Panc1 (cell line): Measurements from ENCODE around the gene ZFP1. TPM values are rescaled to one million over a fixed set of nuclear protein-coding genes. Genes with fewer than 3 reads are reported as not detected.

Experiments
- ATAC-seq: fragments of 200-7000 bp; cut with Tn5 transposase; 2 replicates; pipeline ENCODE4 v1.9.1; 2020; ENCODE audit warnings: mild to moderate bottlenecking, moderate library complexity
- BruUV-seq: library from RNA; stranded (reverse); fragments of 400-500 nt; replicated peaks from 2 replicates; lab custom pipeline; 2021; lab: Mats Ljungman, UMichigan
- CTCF ChIA-PET: fragments of 300-600 bp; sonication (Branson Sonifier 250); formaldehyde crosslinking; loops from one replicate; lab custom pipeline; 2022; ENCODE audit warnings: antibody characterized with exemption; lab: Charles Lee
- POLR2A ChIA-PET: fragments of 300-600 bp; sonication (Branson Sonifier 250); formaldehyde crosslinking; loops from one replicate; lab custom pipeline; 2022; ENCODE audit warnings: antibody characterized with exemption; lab: Charles Lee
- DNase-seq: peaks from one replicate; pipeline ENCODE4 v3.0.0-alpha.2; 2010; ENCODE audit warnings: low read depth, low spot score
- H3K27ac ChIP-seq: 2 replicates; pipeline ENCODE4 v1.5.1; 2011; ENCODE audit warnings: mild to moderate bottlenecking, low read length, inconsistent platforms
- H3K27me3 ChIP-seq: fragments of 200-500 bp; sonication (Bioruptor generic); 2 replicates; pipeline ENCODE4 v1.6.0; 2014; ENCODE audit warnings: low read length, inconsistent platforms; ENCODE audit not compliant: control insufficient read depth, insufficient read depth
- H3K36me3 ChIP-seq: fragments of 200-500 bp; sonication (Bioruptor generic); 2 replicates; pipeline ENCODE4 v1.5.1; 2014; ENCODE audit warnings: inconsistent platforms, mild to moderate bottlenecking, low read length, moderate library complexity; ENCODE audit not compliant: control insufficient read depth, insufficient read depth
- H3K4me1 ChIP-seq: 2 replicates; pipeline ENCODE4 v1.5.1; 2011; ENCODE audit warnings: inconsistent platforms, mild to moderate bottlenecking, low read length, moderate library complexity; ENCODE audit not compliant: control insufficient read depth, insufficient read depth
- H3K4me3 ChIP-seq, 2 experiments: 2 replicates each; pipeline ENCODE4 v1.5.1; 2011 to 2012; ENCODE audit warnings: low read depth in 2 of 2, low read length in 2 of 2, mild to moderate bottlenecking in 2 of 2, inconsistent platforms in 1 of 2, moderate library complexity in 1 of 2
- H3K9me3 ChIP-seq: fragments of 200-500 bp; sonication (Bioruptor generic); 2 replicates; pipeline ENCODE4 v1.5.1; 2014; ENCODE audit warnings: low read depth, mild to moderate bottlenecking, inconsistent platforms, low read length, moderate library complexity; ENCODE audit not compliant: control insufficient read depth, insufficient read depth
- POLR2AphosphoS5 ChIP-seq: IDR thresholded peaks from 2 replicates; pipeline ENCODE4 v1.6.1; 2012; ENCODE audit warnings: mild to moderate bottlenecking, low read depth, low read length, moderate library complexity
- SIN3A ChIP-seq: IDR thresholded peaks from 2 replicates; pipeline ENCODE4 v1.6.1; 2012; ENCODE audit warnings: low read depth, mild to moderate bottlenecking, low read length, moderate library complexity, borderline replicate concordance; ENCODE audit not compliant: insufficient read depth
- TCF7L2 ChIP-seq: IDR thresholded peaks from 2 replicates; pipeline ENCODE4 v1.6.1; 2011; ENCODE audit warnings: mild to moderate bottlenecking, low read depth, low read length, inconsistent platforms
- in situ Hi-C: cut with HindIII; loops from 2 replicates; pipeline ENCODE4 v1.10.0; 2016; ENCODE audit warnings: low sequenced_read_pairs, low pct_unique_long_range_greater_than_20kb
- intact Hi-C: fragments of 100-400 bp; cut with micrococcal nuclease; formaldehyde crosslinking; loops from one replicate; pipeline ENCODE4 v1.10.0; 2022; ENCODE audit not compliant: unreplicated experiment
- total RNA-seq: library from RNA; stranded (reverse); gene quantifications from one replicate; pipeline ENCODE4 v1.2.1, GENCODE V29; 2021; ENCODE audit not compliant: unreplicated experiment
- TF ChIP-seq, protein P1 (sequence below), 2 experiments: IDR thresholded peaks; 2 replicates each; pipeline ENCODE4 v1.6.1; 2011 to 2012; ENCODE audit warnings: low read depth in 2 of 2, control low read depth in 1 of 2, low read length in 1 of 2, mild to moderate bottlenecking in 1 of 2, moderate library complexity in 1 of 2; ENCODE audit not compliant: insufficient read depth in 1 of 2
- TF ChIP-seq, protein P2 (sequence below): fragments of 450-650 bp; IDR thresholded peaks from 2 replicates; pipeline ENCODE4 v1.5.1; 2017; ENCODE audit warnings: mild to moderate bottlenecking

Gene ZFP1
- total RNA-seq, 1 experiment from 2014 or later = 10.0 TPM

DNA sequence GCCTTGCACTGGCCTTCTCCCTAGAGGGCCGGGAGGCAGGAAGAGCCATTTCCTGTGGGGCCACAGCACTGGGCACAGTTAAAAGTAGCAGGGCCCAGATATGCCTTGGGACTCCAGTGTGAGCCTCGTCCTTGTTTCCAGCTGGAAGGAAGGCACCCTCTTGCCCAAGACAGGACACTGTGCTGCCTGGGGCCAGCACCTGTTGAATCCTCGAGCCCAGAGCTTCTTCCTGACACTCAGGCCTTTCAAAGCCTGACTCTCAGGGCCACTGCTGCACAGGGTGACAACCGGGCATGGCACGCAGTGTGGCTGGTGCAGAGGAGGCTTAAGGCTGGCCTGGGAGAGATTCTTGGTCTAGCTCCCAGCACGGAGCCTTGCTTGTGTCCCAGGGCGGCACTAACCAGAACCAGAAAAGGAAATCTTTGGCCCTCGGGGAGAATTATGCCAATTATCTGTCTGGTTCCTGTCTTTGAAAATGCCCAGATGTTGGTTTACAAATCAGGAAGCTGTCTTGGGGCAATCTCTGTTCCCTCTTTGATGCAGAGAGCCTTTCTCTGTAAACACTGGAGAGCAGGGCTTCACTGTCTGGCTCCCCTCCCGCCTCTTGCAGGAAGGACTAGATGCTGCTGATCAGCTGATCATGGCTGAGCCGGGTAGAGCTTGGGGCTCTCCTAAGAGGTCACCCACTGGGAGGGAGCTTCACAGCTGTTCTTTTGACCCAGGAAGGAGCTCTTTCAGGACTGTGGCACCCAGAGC, 42.8 kb upstream of the ZFP1 start:
- ATAC-seq (no peak), DNase-seq (no peak)
- BruUV-seq = no TSS peak
- in situ Hi-C loops (no loop called here), intact Hi-C loops (no loop called here)
- Histone ChIP-seq H3K36me3 (no peaks in the 10 kb centered on the region), H3K27ac (no peak overlapping the region; the same call in 1 of the 2 replicates), H3K4me3 (no peak overlapping the region), H3K27me3 (no peaks in the 10 kb centered on the region), H3K9me3 (no peaks in the 10 kb centered on the region), H3K4me1 (peaks cover 36% of the 10 kb centered on the region)
- no peak for TF ChIP-seq TCF7L2
- CTCF ChIA-PET = no interaction called here
- POLR2A ChIA-PET = interaction anchor here (0.5 kb wide), 1 partner anchor 119 kb away, joined by 3 read pairs; no protein-coding TSS in a partner anchor

DNA sequence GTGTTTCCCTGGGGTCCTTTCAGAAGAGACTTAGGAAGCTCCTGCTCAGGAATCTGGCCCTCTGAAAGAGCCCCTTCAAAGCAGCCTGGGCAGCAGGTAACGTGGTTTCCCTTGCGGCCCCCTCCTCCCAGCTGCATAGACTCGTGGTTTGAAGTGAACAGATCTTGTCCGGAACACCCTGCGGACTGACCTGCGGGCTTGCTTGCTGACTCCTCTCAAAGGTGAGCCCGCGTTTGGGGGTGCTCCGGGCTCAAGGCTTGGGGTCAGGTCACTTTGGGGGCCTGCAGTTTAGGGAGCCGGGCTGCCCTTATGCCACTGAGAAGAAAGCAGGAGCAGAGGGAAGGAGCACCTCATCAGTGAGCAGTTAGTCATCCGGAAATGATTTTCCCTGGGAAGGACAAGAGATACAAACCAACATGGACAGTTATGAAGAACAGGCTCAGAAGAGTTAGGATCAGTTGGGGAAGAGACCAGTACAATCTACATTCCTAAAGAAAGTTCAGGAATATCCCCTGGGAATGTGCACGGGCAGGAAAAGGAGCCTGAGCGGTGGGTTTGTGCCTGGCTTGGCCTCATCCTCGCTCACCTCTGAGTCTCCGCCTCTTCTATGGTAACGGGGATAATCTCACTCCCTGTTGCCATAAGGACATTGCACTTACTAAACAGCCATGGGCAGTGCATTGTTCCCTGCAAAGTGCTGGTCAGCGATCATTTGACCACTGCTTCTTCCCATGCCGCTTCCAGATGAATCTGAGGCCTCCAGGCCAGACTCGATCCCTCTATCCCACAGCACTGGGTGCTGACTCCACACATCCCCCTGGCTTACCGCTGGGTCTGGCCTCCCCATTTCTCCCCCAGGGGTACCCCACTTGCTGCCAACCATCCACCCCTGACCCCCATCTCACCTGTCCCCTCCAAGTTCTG, 41.7 kb upstream of the ZFP1 start:
- TF ChIP-seq TCF7L2 (no peak), SIN3A (no peak), POLR2AphosphoS5 (no peak)
- TF ChIP-seq, protein P1, sequence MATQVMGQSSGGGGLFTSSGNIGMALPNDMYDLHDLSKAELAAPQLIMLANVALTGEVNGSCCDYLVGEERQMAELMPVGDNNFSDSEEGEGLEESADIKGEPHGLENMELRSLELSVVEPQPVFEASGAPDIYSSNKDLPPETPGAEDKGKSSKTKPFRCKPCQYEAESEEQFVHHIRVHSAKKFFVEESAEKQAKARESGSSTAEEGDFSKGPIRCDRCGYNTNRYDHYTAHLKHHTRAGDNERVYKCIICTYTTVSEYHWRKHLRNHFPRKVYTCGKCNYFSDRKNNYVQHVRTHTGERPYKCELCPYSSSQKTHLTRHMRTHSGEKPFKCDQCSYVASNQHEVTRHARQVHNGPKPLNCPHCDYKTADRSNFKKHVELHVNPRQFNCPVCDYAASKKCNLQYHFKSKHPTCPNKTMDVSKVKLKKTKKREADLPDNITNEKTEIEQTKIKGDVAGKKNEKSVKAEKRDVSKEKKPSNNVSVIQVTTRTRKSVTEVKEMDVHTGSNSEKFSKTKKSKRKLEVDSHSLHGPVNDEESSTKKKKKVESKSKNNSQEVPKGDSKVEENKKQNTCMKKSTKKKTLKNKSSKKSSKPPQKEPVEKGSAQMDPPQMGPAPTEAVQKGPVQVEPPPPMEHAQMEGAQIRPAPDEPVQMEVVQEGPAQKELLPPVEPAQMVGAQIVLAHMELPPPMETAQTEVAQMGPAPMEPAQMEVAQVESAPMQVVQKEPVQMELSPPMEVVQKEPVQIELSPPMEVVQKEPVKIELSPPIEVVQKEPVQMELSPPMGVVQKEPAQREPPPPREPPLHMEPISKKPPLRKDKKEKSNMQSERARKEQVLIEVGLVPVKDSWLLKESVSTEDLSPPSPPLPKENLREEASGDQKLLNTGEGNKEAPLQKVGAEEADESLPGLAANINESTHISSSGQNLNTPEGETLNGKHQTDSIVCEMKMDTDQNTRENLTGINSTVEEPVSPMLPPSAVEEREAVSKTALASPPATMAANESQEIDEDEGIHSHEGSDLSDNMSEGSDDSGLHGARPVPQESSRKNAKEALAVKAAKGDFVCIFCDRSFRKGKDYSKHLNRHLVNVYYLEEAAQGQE (IDR thresholded peaks at IDR 0.05; ENCODE audit: insufficient read depth in 1 of 2, low read depth in 2 of 2, low read length in 1 of 2) = 0 out of 4 replicates have a peak, but pooled peaks of 1 of the 2 experiments have one; percentile 20
- TF ChIP-seq, protein P2, sequence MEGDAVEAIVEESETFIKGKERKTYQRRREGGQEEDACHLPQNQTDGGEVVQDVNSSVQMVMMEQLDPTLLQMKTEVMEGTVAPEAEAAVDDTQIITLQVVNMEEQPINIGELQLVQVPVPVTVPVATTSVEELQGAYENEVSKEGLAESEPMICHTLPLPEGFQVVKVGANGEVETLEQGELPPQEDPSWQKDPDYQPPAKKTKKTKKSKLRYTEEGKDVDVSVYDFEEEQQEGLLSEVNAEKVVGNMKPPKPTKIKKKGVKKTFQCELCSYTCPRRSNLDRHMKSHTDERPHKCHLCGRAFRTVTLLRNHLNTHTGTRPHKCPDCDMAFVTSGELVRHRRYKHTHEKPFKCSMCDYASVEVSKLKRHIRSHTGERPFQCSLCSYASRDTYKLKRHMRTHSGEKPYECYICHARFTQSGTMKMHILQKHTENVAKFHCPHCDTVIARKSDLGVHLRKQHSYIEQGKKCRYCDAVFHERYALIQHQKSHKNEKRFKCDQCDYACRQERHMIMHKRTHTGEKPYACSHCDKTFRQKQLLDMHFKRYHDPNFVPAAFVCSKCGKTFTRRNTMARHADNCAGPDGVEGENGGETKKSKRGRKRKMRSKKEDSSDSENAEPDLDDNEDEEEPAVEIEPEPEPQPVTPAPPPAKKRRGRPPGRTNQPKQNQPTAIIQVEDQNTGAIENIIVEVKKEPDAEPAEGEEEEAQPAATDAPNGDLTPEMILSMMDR = no peak
- BruUV-seq = no TSS peak
- no peaks in the 10 kb centered on the region for H3K9me3 ChIP-seq
- POLR2A ChIA-PET = interaction anchor here (0.5 kb wide), 1 partner anchor 120 kb away, joined by 3 read pairs; no protein-coding TSS in a partner anchor
- intact Hi-C loops = no loop called here
- ATAC-seq = no peak
- peak overlapping the region; percentile 86 for H3K27ac ChIP-seq
- no peaks in the 10 kb centered on the region for H3K27me3 ChIP-seq
- no peak for DNase-seq
- CTCF ChIA-PET = no interaction called here
- H3K4me3 ChIP-seq = no peak overlapping the region
- H3K4me1 ChIP-seq = peaks cover 46% of the 10 kb centered on the region
- in situ Hi-C loops = no loop called here
- H3K36me3 ChIP-seq = no peaks in the 10 kb centered on the region
